Body of pancreas (tissue), 4 donors: ENCODE measurements around the gene C2CD5. TPM values are rescaled to one million over a fixed set of nuclear protein-coding genes. Genes with fewer than 3 reads are reported as not detected.

ENCODE experiments used
- ATAC-seq: fragments of 150-250 bp; one replicate; pipeline ENCODE4 v1.9.1; 2016
- DNase-seq, 4 donors: peaks; one replicate each; pipeline ENCODE4 v3.0.0-alpha.2; 2019
- H3K27ac ChIP-seq, 4 donors: fragments of 200-600 bp; sonication (generic); 1 replicate in 3 of 4; 2 replicates in 1 of 4; pipeline versions ENCODE4 v1.5.1 to v1.6.1; 2016 to 2019; ENCODE audit warnings: mild to moderate bottlenecking in 1 of 4, mixed read lengths in 1 of 4, moderate library complexity in 1 of 4
- H3K27me3 ChIP-seq, 2 donors: fragments of 200-600 bp; sonication (generic); one replicate each; pipeline ENCODE4 v1.6.0; 2016; ENCODE audit warnings: mild to moderate bottlenecking in 1 of 2
- H3K36me3 ChIP-seq, 2 donors: fragments of 200-600 bp; sonication (generic); replicated peaks in 1 of 2; 2 replicates each; pipeline ENCODE4 v1.5.1; 2016; ENCODE audit warnings: low read depth in 2 of 2; ENCODE audit not compliant: insufficient read depth in 1 of 2
- H3K4me1 ChIP-seq: fragments of 200-600 bp; sonication (generic); one replicate; pipeline ENCODE4 v1.6.0; 2016
- H3K4me3 ChIP-seq, 2 donors: fragments of 200-600 bp; sonication (generic); 1 replicate in 1 of 2; 2 replicates in 1 of 2; pipeline ENCODE4 v1.5.1; 2016 to 2019
- H3K9me3 ChIP-seq, 3 donors: fragments of 200-600 bp; sonication (generic); 1 replicate in 2 of 3; 2 replicates in 1 of 3; pipeline ENCODE4 v1.5.1; 2016
- CTCF ChIP-seq, 7 experiments: fragments of 450-650 bp in 4 of 7; fragments of 200-600 bp in 3 of 7; sonication (generic) in 3 of 7; IDR thresholded peaks; one replicate each; pipeline ENCODE4 v1.5.1; 2016 to 2019; ENCODE audit warnings: antibody characterized with exemption in 7 of 7
- POLR2A ChIP-seq, 3 donors: fragments of 450-650 bp; IDR thresholded peaks; one replicate each; pipeline ENCODE4 v1.6.1; 2016; ENCODE audit warnings: antibody characterized with exemption in 3 of 3, mild to moderate bottlenecking in 2 of 3
- WGBS, 2 donors: methylation state at CpG; one replicate each; pipeline ENCODE4 v1.1.5; 2017; 5-methylcytosine and 5-hydroxymethylcytosine counted together
- intact Hi-C: fragments of 100-400 bp; cut with DNase I; formaldehyde crosslinking; loops from one replicate; pipeline ENCODE4 v1.15.1; 2023
- total RNA-seq, 2 donors: library from RNA; depleted of rRNA; stranded (reverse); fragments of >200 nt; gene quantifications; one replicate each; pipeline ENCODE4 v1.1.0, GENCODE V29; 2016

Gene C2CD5
- total RNA-seq, 2 donors from 2014 or later: 12.2 to 32.9 TPM

- intact Hi-C loops: no loop called here
- H3K27me3 ChIP-seq: no peaks in the 10 kb centered on the region
- no peak for DNase-seq
These were observed 7.9 kb downstream of the C2CD5 start for GRCh38 chr12:22536346-22536945.

GRCh38 chr12:22535478-22535877, 8.9 kb downstream of the C2CD5 start:
- Histone ChIP-seq H3K9me3 (no peaks in the 10 kb centered on the region), H3K27ac (no peak overlapping the region), H3K4me1 (peaks cover 7% of the 10 kb centered on the region), H3K36me3 (no peaks in the 10 kb centered on the region), H3K4me3 (no peak overlapping the region), H3K27me3 (no peaks in the 10 kb centered on the region)
- WGBS, 2 donors: 90 to 95% methylated on average over 2 of the region's 2 CpGs
- TF ChIP-seq POLR2A (IDR thresholded peaks at IDR 0.05) (no peak), CTCF (IDR thresholded peaks at IDR 0.05) (no peak)
- ATAC-seq (no peak), DNase-seq (no peak)
- intact Hi-C loops: no loop called here

More at GRCh38 chr12:22536346-22536945, 7.9 kb downstream of the C2CD5 start:
- H3K4me3 ChIP-seq: no peak overlapping the region
- H3K27ac ChIP-seq: no peak overlapping the region
- WGBS, 2 donors: 66 to 80% methylated on average over 2 of the region's 2 CpGs
- no peaks in the 10 kb centered on the region for H3K9me3 ChIP-seq
- peaks cover 7% of the 10 kb centered on the region for H3K4me1 ChIP-seq
- no peak for ATAC-seq
- TF ChIP-seq CTCF (IDR thresholded peaks at IDR 0.05) (no peak), POLR2A (IDR thresholded peaks at IDR 0.05) (no peak)
- H3K36me3 ChIP-seq: no peaks in the 10 kb centered on the region

GRCh38 chr12:22535038-22535437, 9.3 kb downstream of the C2CD5 start:
- no peak overlapping the region for H3K27ac ChIP-seq
- ATAC-seq: no peak
- TF ChIP-seq POLR2A (IDR thresholded peaks at IDR 0.05): no peak
- no peak for TF ChIP-seq CTCF (IDR thresholded peaks at IDR 0.05)
- no peak for DNase-seq
- no peaks in the 10 kb centered on the region for H3K9me3 ChIP-seq
- no peak overlapping the region for H3K4me3 ChIP-seq
- no peaks in the 10 kb centered on the region for H3K27me3 ChIP-seq
- 94% methylated on average over 1 of the region's 1 CpG for WGBS, 2 donors
- peaks cover 7% of the 10 kb centered on the region for H3K4me1 ChIP-seq
- H3K36me3 ChIP-seq: no peaks in the 10 kb centered on the region
- intact Hi-C loops: no loop called here

- intact Hi-C loops: no loop called here
- no peak for ATAC-seq
- Histone ChIP-seq H3K27ac (no peak overlapping the region), H3K4me3 (no peak overlapping the region), H3K27me3 (no peaks in the 10 kb centered on the region), H3K36me3 (no peaks in the 10 kb centered on the region), H3K9me3 (no peaks in the 10 kb centered on the region), H3K4me1 (peaks cover 7% of the 10 kb centered on the region)
- WGBS, 2 donors: 90 to 96% methylated on average over 4 of the region's 4 CpGs
- TF ChIP-seq POLR2A (IDR thresholded peaks at IDR 0.05) (no peak), CTCF (IDR thresholded peaks at IDR 0.05) (no peak)
- no peak for DNase-seq
These were observed 11.2 kb downstream of the C2CD5 start for GRCh38 chr12:22533155-22533554.

GRCh38 chr12:22532317-22532716, 12.0 kb downstream of the C2CD5 start:
- ATAC-seq (no peak), DNase-seq (no peak)
- Histone ChIP-seq H3K4me3 (no peak overlapping the region), H3K27me3 (no peaks in the 10 kb centered on the region), H3K4me1 (peaks cover 5% of the 10 kb centered on the region), H3K36me3 (no peaks in the 10 kb centered on the region), H3K9me3 (no peaks in the 10 kb centered on the region), H3K27ac (no peak overlapping the region)
- intact Hi-C loops: no loop called here
- 86 to 87% methylated on average over 4 of the region's 4 CpGs for WGBS, 2 donors
- TF ChIP-seq POLR2A (IDR thresholded peaks at IDR 0.05) (no peak), CTCF (IDR thresholded peaks at IDR 0.05) (no peak)
